Globus pallidus (tissue), 1 donor: ENCODE measurements around the gene SMG1.
"Not testable (repeated sequence)": the region's sequence is repeated elsewhere in the genome, so short reads cannot be mapped to it uniquely, and the experiment has no call there.

Experiments
- DNase-seq: peaks from one replicate; pipeline ENCODE4 v3.0.0-alpha.2; 2015; ENCODE audit warnings: low spot score

The SMG1 gene

GRCh38 chr16:18759598-18760520, 166.3 kb downstream of the SMG1 start:
- peak; percentile 1 for DNase-seq

DNA sequence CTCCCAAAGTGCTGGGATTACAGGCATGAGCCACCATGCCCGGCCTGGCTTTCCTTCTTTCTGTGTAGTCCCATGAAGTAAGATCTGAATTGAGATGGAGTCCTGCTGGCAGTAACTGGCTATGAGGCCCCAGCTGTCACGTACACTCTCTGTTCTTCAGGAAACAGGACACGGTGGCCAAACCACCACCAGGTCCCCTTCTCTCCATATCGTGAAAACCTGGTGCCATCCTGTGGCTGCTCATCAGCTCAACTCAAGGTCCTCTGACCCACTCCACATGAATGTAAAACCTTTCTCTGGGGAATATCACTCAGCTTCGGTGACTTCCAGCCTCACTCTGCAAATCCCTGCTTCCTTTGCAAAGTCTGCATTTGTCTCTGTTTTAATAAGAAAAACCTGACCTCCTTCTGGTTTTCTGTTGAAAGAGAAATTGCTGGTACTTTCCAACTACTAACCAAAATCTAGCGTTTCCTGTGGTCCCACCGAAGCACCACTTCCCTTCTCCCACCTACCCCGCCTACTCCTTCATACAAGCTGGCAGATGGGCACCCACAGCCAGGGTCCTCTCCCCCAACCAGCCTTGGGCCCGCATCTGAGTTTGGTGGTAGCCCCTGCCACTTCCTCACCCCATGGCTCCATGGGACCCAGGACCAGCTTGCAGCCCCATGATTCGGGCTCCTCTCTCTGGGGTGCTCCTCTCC, 168.1 kb downstream of the SMG1 start:
- DNase-seq: not testable (repeated sequence)

- not testable (repeated sequence) for DNase-seq
Observed at GRCh38 chr16:18756639-18757038, 169.6 kb downstream of the SMG1 start.
